Naive thymus-derived CD4-positive, alpha-beta T cell (primary cell): Measurements from ENCODE around the gene NR3C2. TPM values are rescaled to one million over a fixed set of nuclear protein-coding genes. Genes with fewer than 3 reads are reported as not detected.

Experiments
- ATAC-seq: fragments of 150-1000 bp; cut with Tn5 transposase; 2 replicates; pipeline ENCODE4 v1.10.0; 2021; ENCODE audit warnings: mild to moderate bottlenecking, moderate library complexity
- CTCF ChIA-PET: fragments of 350-600 bp; sonication (Branson Sonifier 250); formaldehyde crosslinking; loops from one replicate; lab custom pipeline; 2021; ENCODE audit warnings: antibody characterized with exemption; lab: Charles Lee
- POLR2A ChIA-PET: fragments of 350-600 bp; sonication (Branson Sonifier 250); formaldehyde crosslinking; loops from one replicate; lab custom pipeline; 2021; ENCODE audit warnings: antibody characterized with exemption, inconsistent platforms; lab: Charles Lee
- DNase-seq, 9 donors: peaks; one replicate each; pipeline versions ENCODE4 v3.0.0 to v3.0.0-alpha.2; 2020 to 2022; ENCODE audit warnings: mixed read lengths in 1 of 9
- H3K27ac ChIP-seq: one replicate; pipeline ENCODE4 v1.7.0; 2013; ENCODE audit warnings: mild to moderate bottlenecking, low read depth, low read length, moderate library complexity
- H3K27me3 ChIP-seq, 2 donors: one replicate each; pipeline ENCODE4 v1.7.0; 2013; ENCODE audit warnings: low read length in 2 of 2, mild to moderate bottlenecking in 2 of 2, moderate library complexity in 2 of 2; ENCODE audit not compliant: control insufficient read depth in 2 of 2, insufficient read depth in 2 of 2
- H3K36me3 ChIP-seq, 3 experiments: 1 replicate in 2 of 3; 2 replicates in 1 of 3; pipeline ENCODE4 v1.7.0; 2013; ENCODE audit warnings: low read length in 3 of 3, mild to moderate bottlenecking in 3 of 3, moderate library complexity in 1 of 3; ENCODE audit not compliant: insufficient read depth in 3 of 3, control insufficient read depth in 2 of 3
- H3K4me1 ChIP-seq, 2 donors: one replicate each; pipeline ENCODE4 v1.7.0; 2013; ENCODE audit warnings: low read length in 2 of 2, mild to moderate bottlenecking in 2 of 2, moderate library complexity in 1 of 2; ENCODE audit not compliant: control insufficient read depth in 2 of 2, insufficient read depth in 2 of 2
- H3K4me3 ChIP-seq: 2 replicates; pipeline ENCODE4 v1.7.0; 2013; ENCODE audit warnings: mild to moderate bottlenecking, low read length
- H3K9me3 ChIP-seq, 3 experiments: 1 replicate in 2 of 3; 2 replicates in 1 of 3; pipeline ENCODE4 v1.7.0; 2013; ENCODE audit warnings: low read length in 3 of 3; ENCODE audit not compliant: control insufficient read depth in 2 of 3
- H3K27ac Mint-ChIP-seq, 9 donors: one replicate each; pipeline ENCODE4 v1.8.0; 2020 to 2022; ENCODE audit warnings: mixed read lengths in 9 of 9, mild to moderate bottlenecking in 8 of 9, moderate library complexity in 5 of 9, inconsistent platforms in 2 of 9
- H3K27me3 Mint-ChIP-seq, 5 donors: one replicate each; pipeline ENCODE4 v1.8.0; 2021 to 2022; ENCODE audit warnings: mixed read lengths in 5 of 5, mild to moderate bottlenecking in 1 of 5
- H3K36me3 Mint-ChIP-seq, 5 donors: one replicate each; pipeline ENCODE4 v1.8.0; 2020 to 2022; ENCODE audit warnings: mixed read lengths in 5 of 5, mild to moderate bottlenecking in 3 of 5, inconsistent platforms in 1 of 5
- H3K4me1 Mint-ChIP-seq, 7 donors: one replicate each; pipeline ENCODE4 v1.8.0; 2020 to 2022; ENCODE audit warnings: mixed read lengths in 7 of 7, mild to moderate bottlenecking in 3 of 7, inconsistent platforms in 1 of 7
- H3K4me3 Mint-ChIP-seq, 10 donors: one replicate each; pipeline ENCODE4 v1.8.0; 2020 to 2022; ENCODE audit warnings: mild to moderate bottlenecking in 10 of 10, mixed read lengths in 10 of 10, moderate library complexity in 6 of 10, inconsistent platforms in 2 of 10
- H3K9me3 Mint-ChIP-seq, 11 donors: one replicate each; pipeline ENCODE4 v1.8.0; 2020 to 2022; ENCODE audit warnings: mixed read lengths in 11 of 11, mild to moderate bottlenecking in 4 of 11, inconsistent platforms in 1 of 11, moderate library complexity in 1 of 11
- intact Hi-C, 2 donors: fragments of 100-400 bp; cut with micrococcal nuclease; formaldehyde crosslinking; loops; one replicate each; pipeline ENCODE4 v1.15.1; 2023
- polyA plus RNA-seq, 2 donors: library from polyadenylated mRNA; unstranded; fragments of 300-500 nt; fragmentation: Illumina TruSeq; gene quantifications; one replicate each; pipeline ENCODE4 v1.2.3, GENCODE V29; 2021
- total RNA-seq, 6 experiments: library from RNA in 5 of 6; stranded (reverse) in 5 of 6; gene quantifications; 1 replicate in 5 of 6; 2 replicates in 1 of 6; pipeline ENCODE4 v1.2.3 and lab custom pipeline; 2021 to 2026

Gene NR3C2
- 10 to 100 TPM in 4 of 5 experiments, 1 to 10 TPM in 1; 2.2 to 55.2 (median 49.3) TPM for total RNA-seq
- 1 to 10 TPM; 8.2 to 9.7 TPM for polyA plus RNA-seq
- 91.1 reads per million, percentile 83 among the genes with 10 or more reads in this experiment for total RNA-seq (lab: John Stamatoyannopoulos, UW)

GRCh38 chr4:148441986-148442831 lies at the start of gene NR3C2:
NR3C2 (minus strand) TSS chr4:148442414.
- DNase-seq, result peak; percentile 87 to 100 (median 98)
- H3K4me1 Mint-ChIP-seq, result peaks cover 24 to 60% (median 55%) of the 10 kb centered on the region in 7 donors
- peaks cover 0 to 3% (median 0%) of the 10 kb centered on the region in 5 donors for H3K36me3 Mint-ChIP-seq
- peaks cover 0 to 2% (median 0%) of the 10 kb centered on the region in 11 donors for H3K9me3 Mint-ChIP-seq
- Histone ChIP-seq H3K36me3 (peaks cover 0 to 21% (median 0%) of the 10 kb centered on the region in 3 experiments), H3K4me3 (peak within 1 kb of the TSS; percentile 99), H3K9me3 (no peaks in the 10 kb centered on the region), H3K27ac (peak within 1 kb of the TSS; percentile 93), H3K27me3 (no peaks in the 10 kb centered on the region), H3K4me1 (peaks cover 0 to 29% of the 10 kb centered on the region in 2 donors)
- ChIA-PET CTCF (interaction anchor here (0.7 kb wide), 1 partner anchor 66 kb away, joined by 4 read pairs; no protein-coding TSS in a partner anchor), POLR2A (interaction anchor here (0.9 to 4.9 kb wide), 26 partner anchors 10 to 825 kb away, joined by 3 to 99 read pairs (median 6); partner anchors contain the start of genes ARHGAP10, PRMT9 and TMEM184C)
- peak; percentile 88 for ATAC-seq
- peak within 1 kb of the TSS; percentile 90 to 100 (median 98) for H3K4me3 Mint-ChIP-seq
- peak within 1 kb of the TSS; percentile 94 to 100 (median 98) for H3K27ac Mint-ChIP-seq
- intact Hi-C loops, result loop anchor here (1.0 to 10.0 kb wide), 12 partner anchors 17 to 1917 kb away; partner anchors contain the start of genes PRMT9 (in 2 of the 2), TMEM184C (in 2 of the 2), ARHGAP10 (in 1 of the 2) and SLC10A7 (in 1 of the 2)
- H3K27me3 Mint-ChIP-seq, result peaks cover 0 to 58% (median 5%) of the 10 kb centered on the region in 5 donors

GRCh38 chr4:148487181-148487580 lies 45.0 kb upstream of the NR3C2 start:
- Mint-ChIP-seq H3K9me3 (peaks cover 0 to 13% (median 9%) of the 10 kb centered on the region in 11 donors), H3K4me1 (peaks cover 0 to 1% (median 0%) of the 10 kb centered on the region in 7 donors), H3K27ac (no peak overlapping the region), H3K36me3 (peaks cover 0 to 15% (median 11%) of the 10 kb centered on the region in 5 donors), H3K27me3 (no peaks in the 10 kb centered on the region), H3K4me3 (no peak overlapping the region)
- DNase-seq (no peak), ATAC-seq (no peak)
- ChIA-PET POLR2A (no interaction called here), CTCF (no interaction called here)
- Histone ChIP-seq H3K4me3 (no peak overlapping the region), H3K27ac (no peak overlapping the region), H3K4me1 (no peaks in the 10 kb centered on the region), H3K36me3 (no peaks in the 10 kb centered on the region), H3K9me3 (peaks cover 0 to 3% (median 0%) of the 10 kb centered on the region in 3 experiments), H3K27me3 (no peaks in the 10 kb centered on the region)
- intact Hi-C loops, result no loop called here

- H3K4me3 Mint-ChIP-seq, result no peak overlapping the region
- H3K4me1 Mint-ChIP-seq, result no peaks in the 10 kb centered on the region
- H3K9me3 ChIP-seq, result peaks cover 0 to 3% (median 0%) of the 10 kb centered on the region in 3 experiments
- ChIA-PET CTCF (no interaction called here), POLR2A (no interaction called here)
- DNase-seq, result no peak
- no peaks in the 10 kb centered on the region for H3K4me1 ChIP-seq
- H3K27ac ChIP-seq, result no peak overlapping the region
- H3K4me3 ChIP-seq, result no peak overlapping the region
- H3K9me3 Mint-ChIP-seq, result peaks cover 2 to 22% (median 10%) of the 10 kb centered on the region in 11 donors
- H3K27ac Mint-ChIP-seq, result no peak overlapping the region
- intact Hi-C loops, result no loop called here
- H3K36me3 Mint-ChIP-seq, result peaks cover 0 to 15% (median 7%) of the 10 kb centered on the region in 5 donors
- ATAC-seq, result no peak
- peaks cover 0 to 4% (median 0%) of the 10 kb centered on the region in 5 donors for H3K27me3 Mint-ChIP-seq
- no peaks in the 10 kb centered on the region for H3K27me3 ChIP-seq
- H3K36me3 ChIP-seq, result no peaks in the 10 kb centered on the region
Measured at GRCh38 chr4:148481636-148482035, 39.4 kb upstream of the NR3C2 start.

GRCh38 chr4:148477276-148477675 lies 35.1 kb upstream of the NR3C2 start:
- intact Hi-C loops, result no loop called here
- H3K9me3 Mint-ChIP-seq, result peaks cover 0 to 36% (median 11%) of the 10 kb centered on the region in 11 donors
- no peak overlapping the region for H3K4me3 Mint-ChIP-seq

GRCh38 chr4:148469938-148470337 lies 27.7 kb upstream of the NR3C2 start:
- Mint-ChIP-seq H3K4me1 (no peaks in the 10 kb centered on the region), H3K27ac (no peak overlapping the region), H3K4me3 (no peak overlapping the region), H3K27me3 (peaks cover 0 to 3% (median 0%) of the 10 kb centered on the region in 5 donors), H3K36me3 (peaks cover 0 to 28% (median 13%) of the 10 kb centered on the region in 5 donors), H3K9me3 (peaks cover 0 to 29% (median 5%) of the 10 kb centered on the region in 11 donors)
- ChIA-PET POLR2A (no interaction called here), CTCF (no interaction called here)
- no peaks in the 10 kb centered on the region for H3K9me3 ChIP-seq
- no peaks in the 10 kb centered on the region for H3K4me1 ChIP-seq
- no peaks in the 10 kb centered on the region for H3K27me3 ChIP-seq
- DNase-seq (no peak), ATAC-seq (no peak)
- intact Hi-C loops, result no loop called here
- no peaks in the 10 kb centered on the region for H3K36me3 ChIP-seq
- H3K27ac ChIP-seq, result no peak overlapping the region
- H3K4me3 ChIP-seq, result no peak overlapping the region

More at GRCh38 chr4:148477276-148477675, 35.1 kb upstream of the NR3C2 start:
- H3K4me1 ChIP-seq, result no peaks in the 10 kb centered on the region
- no peak overlapping the region for H3K27ac ChIP-seq
- CTCF ChIA-PET, result no interaction called here
- H3K9me3 ChIP-seq, result no peaks in the 10 kb centered on the region
- H3K4me3 ChIP-seq, result no peak overlapping the region
- H3K36me3 ChIP-seq, result no peaks in the 10 kb centered on the region
- DNase-seq, result no peak
- ATAC-seq, result no peak
- Mint-ChIP-seq H3K27me3 (peaks cover 0 to 7% (median 0%) of the 10 kb centered on the region in 5 donors), H3K27ac (no peak overlapping the region), H3K4me1 (no peaks in the 10 kb centered on the region), H3K36me3 (peaks cover 0 to 9% (median 0%) of the 10 kb centered on the region in 5 donors)
- POLR2A ChIA-PET, result interaction anchor here (0.9 to 1.3 kb wide), 2 partner anchors 8 to 34 kb away, joined by 4 read pairs; no protein-coding TSS in a partner anchor
- H3K27me3 ChIP-seq, result no peaks in the 10 kb centered on the region

- H3K9me3 ChIP-seq, result no peaks in the 10 kb centered on the region
- H3K4me3 ChIP-seq, result no peak overlapping the region
- Mint-ChIP-seq H3K36me3 (peaks cover 0 to 5% (median 3%) of the 10 kb centered on the region in 5 donors), H3K9me3 (no peaks in the 10 kb centered on the region), H3K4me3 (no peak overlapping the region), H3K27me3 (peaks cover 0 to 4% (median 0%) of the 10 kb centered on the region in 5 donors), H3K27ac (no peak overlapping the region), H3K4me1 (peaks cover 0 to 7% (median 2%) of the 10 kb centered on the region in 7 donors)
- no peak overlapping the region for H3K27ac ChIP-seq
- intact Hi-C loops, result loop anchor here in 1 of 2 donors (5.0 kb wide), 1 partner anchor 42 kb away; no protein-coding TSS in a partner anchor
- H3K4me1 ChIP-seq, result no peaks in the 10 kb centered on the region
- no peaks in the 10 kb centered on the region for H3K36me3 ChIP-seq
- CTCF ChIA-PET, result interaction anchor here (0.6 kb wide), 1 partner anchor 79 kb away, joined by 4 read pairs; no protein-coding TSS in a partner anchor
- ATAC-seq, result no peak
- POLR2A ChIA-PET, result no interaction called here
- no peaks in the 10 kb centered on the region for H3K27me3 ChIP-seq
- no peak for DNase-seq
Measured at GRCh38 chr4:148454835-148455234, 12.6 kb upstream of the NR3C2 start.
